Measurements from ENCODE around the gene KRTAP16-1.

Gene KRTAP16-1

DNA sequence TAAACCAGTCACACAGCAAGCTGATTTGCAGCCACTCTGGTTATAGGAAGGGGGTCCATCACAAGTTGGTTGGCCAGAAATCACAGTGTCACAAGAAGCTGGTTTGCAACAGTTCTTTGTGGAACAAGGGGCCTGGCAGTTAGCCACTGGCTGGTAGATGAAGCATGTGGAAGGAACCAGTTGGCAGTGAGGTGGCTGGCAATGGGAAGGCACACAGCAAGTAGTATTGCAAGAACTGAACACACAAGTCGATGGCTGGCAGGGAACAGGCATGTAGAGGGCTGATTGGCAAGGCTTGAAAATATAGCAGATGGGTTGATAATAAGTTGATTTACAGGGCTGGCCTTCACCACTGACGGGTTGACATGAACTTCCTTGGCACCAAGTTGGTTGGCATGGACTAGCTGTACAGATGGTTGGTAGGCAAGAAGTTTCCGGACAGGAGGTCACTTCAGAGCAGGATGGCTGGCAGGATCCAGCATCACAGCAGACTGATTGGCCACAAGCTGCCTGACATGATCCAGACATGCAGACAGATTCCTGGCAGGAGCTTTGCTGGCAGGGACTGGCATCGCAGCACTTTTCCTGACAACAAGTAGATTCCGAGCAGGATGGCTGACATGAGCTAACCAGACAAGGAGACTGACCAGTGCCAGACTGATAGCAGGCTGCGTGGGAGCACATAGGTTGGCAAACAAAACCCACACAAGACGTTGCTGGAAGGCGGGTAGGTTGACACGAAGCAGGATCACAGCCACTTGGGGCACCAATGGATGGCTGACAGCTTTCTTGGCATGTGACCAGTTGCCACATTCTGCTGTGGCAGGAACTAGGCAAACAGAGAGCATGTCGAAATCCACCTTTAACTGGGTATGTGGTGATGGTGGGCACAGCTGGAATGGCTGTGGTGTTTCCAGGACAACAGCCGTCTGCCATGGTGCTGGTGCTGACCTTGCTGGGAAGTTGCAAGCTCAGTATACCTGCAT is 6.9 kb downstream of the KRTAP16-1 start, which contains the start of gene KRTAP29-1:
TSS of gene KRTAP29-1 (minus strand) at position 936 of the 986 bp plus-strand sequence. CDS start at position 936, 0 bp downstream.
- no peak for TF ChIP-seq CTCF (IDR thresholded peaks at IDR 0.05; ENCODE audit: poor library complexity, severe bottlenecking)
- Histone ChIP-seq H3K27ac (ENCODE audit: poor library complexity, severe bottlenecking) (peak within 1 kb of the TSS; percentile 49), H3K9me3 (ENCODE audit: severe bottlenecking) (peaks cover 4% of the 10 kb centered on the region), H3K27me3 (ENCODE audit: insufficient read depth, poor library complexity, severe bottlenecking) (no peaks in the 10 kb centered on the region), H3K36me3 (ENCODE audit: low read depth) (no peaks in the 10 kb centered on the region), H3K4me3 (ENCODE audit: severe bottlenecking) (no peak within 1 kb of the TSS), H3K4me1 (ENCODE audit: insufficient read depth, poor library complexity, severe bottlenecking) (peaks cover 13% of the 10 kb centered on the region)
- no peak for DNase-seq (ENCODE audit: low spot score)
- ATAC-seq (ENCODE audit: low read depth) = no peak

DNA sequence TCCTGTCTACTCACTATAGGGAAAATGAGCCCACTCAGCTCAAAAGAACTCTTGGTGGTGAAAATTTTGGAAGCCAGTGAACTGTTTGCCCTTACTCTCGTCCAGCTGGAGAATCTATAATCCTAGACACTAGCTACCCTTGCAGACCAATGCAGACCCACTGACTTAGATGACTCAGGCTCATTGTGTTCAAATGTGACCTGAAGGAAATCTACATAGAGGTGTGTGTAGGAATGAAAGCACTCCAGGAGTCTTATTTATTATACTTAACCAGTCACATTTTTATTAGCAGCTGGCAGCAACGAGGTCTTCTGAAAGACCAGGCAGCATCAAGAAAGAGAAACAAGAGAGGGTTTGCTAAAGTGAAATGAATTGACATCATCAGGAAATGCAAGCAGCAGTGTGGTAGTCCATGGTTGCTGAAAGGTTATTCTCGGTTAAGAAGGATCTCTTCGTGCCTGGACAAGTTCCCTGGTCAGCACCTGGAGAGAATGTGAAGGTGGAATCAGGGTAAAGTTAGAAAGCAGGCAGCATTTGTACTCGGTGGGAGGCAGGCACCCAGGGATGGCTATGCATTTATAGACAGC is 7.8 kb downstream of the KRTAP16-1 start:
- no peaks in the 10 kb centered on the region for H3K36me3 ChIP-seq (ENCODE audit: low read depth)
- no peak for TF ChIP-seq CTCF (IDR thresholded peaks at IDR 0.05; ENCODE audit: poor library complexity, severe bottlenecking)
- H3K27ac ChIP-seq (ENCODE audit: poor library complexity, severe bottlenecking) = peak overlapping the region; percentile 49
- ATAC-seq (ENCODE audit: low read depth) (peak; percentile 71), DNase-seq (ENCODE audit: low spot score) (no peak)
- no peaks in the 10 kb centered on the region for H3K27me3 ChIP-seq (ENCODE audit: insufficient read depth, poor library complexity, severe bottlenecking)
- H3K4me3 ChIP-seq (ENCODE audit: severe bottlenecking) = no peak overlapping the region
- peaks cover 4% of the 10 kb centered on the region for H3K9me3 ChIP-seq (ENCODE audit: severe bottlenecking)
- H3K4me1 ChIP-seq (ENCODE audit: insufficient read depth, poor library complexity, severe bottlenecking) = peaks cover 13% of the 10 kb centered on the region

- H3K36me3 ChIP-seq (ENCODE audit: low read depth) = no peaks in the 10 kb centered on the region
- H3K4me1 ChIP-seq (ENCODE audit: insufficient read depth, poor library complexity, severe bottlenecking) = peaks cover 13% of the 10 kb centered on the region
- H3K9me3 ChIP-seq (ENCODE audit: severe bottlenecking) = peaks cover 4% of the 10 kb centered on the region
- DNase-seq (ENCODE audit: low spot score) (no peak), ATAC-seq (ENCODE audit: low read depth) (no peak)
- no peak overlapping the region for H3K27ac ChIP-seq (ENCODE audit: poor library complexity, severe bottlenecking)
- H3K27me3 ChIP-seq (ENCODE audit: insufficient read depth, poor library complexity, severe bottlenecking) = no peaks in the 10 kb centered on the region
- no peak for TF ChIP-seq CTCF (IDR thresholded peaks at IDR 0.05; ENCODE audit: poor library complexity, severe bottlenecking)
- no peak overlapping the region for H3K4me3 ChIP-seq (ENCODE audit: severe bottlenecking)
These were observed 10.5 kb downstream of the KRTAP16-1 start for GRCh38 chr17:41298458-41299135.

GRCh38 chr17:41296846-41297245 is 12.3 kb downstream of the KRTAP16-1 start:
- ATAC-seq (ENCODE audit: low read depth) (no peak), DNase-seq (ENCODE audit: low spot score) (no peak)
- no peak for TF ChIP-seq CTCF (IDR thresholded peaks at IDR 0.05; ENCODE audit: poor library complexity, severe bottlenecking)
- H3K27me3 ChIP-seq (ENCODE audit: insufficient read depth, poor library complexity, severe bottlenecking) = no peaks in the 10 kb centered on the region
- H3K36me3 ChIP-seq (ENCODE audit: low read depth) = no peaks in the 10 kb centered on the region
- H3K4me3 ChIP-seq (ENCODE audit: severe bottlenecking) = no peak overlapping the region
- H3K9me3 ChIP-seq (ENCODE audit: severe bottlenecking) = peaks cover 4% of the 10 kb centered on the region
- no peak overlapping the region for H3K27ac ChIP-seq (ENCODE audit: poor library complexity, severe bottlenecking)
- H3K4me1 ChIP-seq (ENCODE audit: insufficient read depth, poor library complexity, severe bottlenecking) = peaks cover 9% of the 10 kb centered on the region

Data from RWPE2 (cell line).